ENCODE data around the gene KRTAP9-8.
"Not testable (repeated sequence)": the region's sequence is repeated elsewhere in the genome, so short reads cannot be mapped to it uniquely, and the experiment has no call there.

Gene KRTAP9-8

GRCh38 chr17:41255381-41256290, 17.8 kb downstream of the KRTAP9-8 start, which contains the start of gene KRTAP9-9:
TSS of gene KRTAP9-9 (plus strand) at chr17:41255384.
- DNase-seq (ENCODE audit: low read depth in 1 of 2, low spot score in 1 of 2) = not testable (repeated sequence)

- DNase-seq (ENCODE audit: low read depth in 1 of 2, low spot score in 1 of 2) = no peak
Measured at GRCh38 chr17:41256291-41256685, 18.5 kb downstream of the KRTAP9-8 start.

- no peak for DNase-seq (ENCODE audit: low read depth in 1 of 2, low spot score in 1 of 2)
Measured at GRCh38 chr17:41258406-41258805, 20.6 kb downstream of the KRTAP9-8 start.

- DNase-seq (ENCODE audit: low read depth in 1 of 2, low spot score in 1 of 2) = no peak
Measured at GRCh38 chr17:41263212-41263611, 25.4 kb downstream of the KRTAP9-8 start.

GRCh38 chr17:41264599-41264998, 26.8 kb downstream of the KRTAP9-8 start:
- DNase-seq (ENCODE audit: low read depth in 1 of 2, low spot score in 1 of 2) = no peak

- no peak for DNase-seq (ENCODE audit: low read depth in 1 of 2, low spot score in 1 of 2)
Measured at GRCh38 chr17:41265078-41265477, 27.3 kb downstream of the KRTAP9-8 start, which contains the start of gene KRTAP9-6. TSS of gene KRTAP9-6 (plus strand) at chr17:41265378. CDS start at chr17:41265378, 0 bp downstream.

GRCh38 chr17:41267711-41268110, 29.9 kb downstream of the KRTAP9-8 start:
- no peak for DNase-seq (ENCODE audit: low read depth in 1 of 2, low spot score in 1 of 2)

- DNase-seq (ENCODE audit: low read depth in 1 of 2, low spot score in 1 of 2) = not testable (repeated sequence)
Measured at GRCh38 chr17:41271323-41271722, 33.5 kb downstream of the KRTAP9-8 start.

- no peak for DNase-seq (ENCODE audit: low read depth in 1 of 2, low spot score in 1 of 2)
Measured at GRCh38 chr17:41271858-41272257, 34.1 kb downstream of the KRTAP9-8 start.

- DNase-seq (ENCODE audit: low read depth in 1 of 2, low spot score in 1 of 2) = not testable (repeated sequence)
Measured at GRCh38 chr17:41275648-41276190, 37.9 kb downstream of the KRTAP9-8 start, which contains the start of gene KRTAP9-7. TSS of gene KRTAP9-7 (plus strand) at chr17:41275698. CDS start at chr17:41275698, 0 bp downstream.

GRCh38 chr17:41278176-41278955, 40.6 kb downstream of the KRTAP9-8 start:
- DNase-seq (ENCODE audit: low read depth in 1 of 2, low spot score in 1 of 2) = no peak

GRCh38 chr17:41284043-41284442, 46.2 kb downstream of the KRTAP9-8 start:
- no peak for DNase-seq (ENCODE audit: low read depth in 1 of 2, low spot score in 1 of 2)

GRCh38 chr17:41284546-41284945, 46.7 kb downstream of the KRTAP9-8 start:
- no peak for DNase-seq (ENCODE audit: low read depth in 1 of 2, low spot score in 1 of 2)

GRCh38 chr17:41287050-41287449, 49.3 kb downstream of the KRTAP9-8 start:
- no peak for DNase-seq (ENCODE audit: low read depth in 1 of 2, low spot score in 1 of 2)
